Dermis blood vessel endothelial cell (primary cell): ENCODE measurements around the gene CLPTM1L. TPM values are rescaled to one million over a fixed set of nuclear protein-coding genes. Genes with fewer than 3 reads are reported as not detected.
A peak's percentile ranks its signal among the peaks of the same experiment; 100 is the strongest.
"Not testable (repeated sequence)": the region's sequence is repeated elsewhere in the genome, so short reads cannot be mapped to it uniquely, and the experiment has no call there.

ENCODE experiments used
- DNase-seq: peaks from one replicate; pipeline ENCODE4 v3.0.0; 2010
- total RNA-seq: library from RNA; depleted of rRNA; stranded (reverse); fragments of >200 nt; gene quantifications from 2 replicates; pipeline ENCODE4 v1.2.3, GENCODE V29; 2014

The CLPTM1L gene
- total RNA-seq, 1 donor from 2014 or later: 234 TPM

GRCh38 chr5:1359031-1359645 lies 14.2 kb upstream of the CLPTM1L start:
- DNase-seq: no peak

GRCh38 chr5:1358726-1359025 lies 13.8 kb upstream of the CLPTM1L start:
- DNase-seq: no peak

GRCh38 chr5:1357946-1358725 lies 13.2 kb upstream of the CLPTM1L start:
- DNase-seq: no peak

- no peak for DNase-seq
These were observed 12.2 kb upstream of the CLPTM1L start for GRCh38 chr5:1356873-1357787.

- DNase-seq: no peak
These were observed 9.7 kb upstream of the CLPTM1L start for GRCh38 chr5:1354576-1354975.

- no peak for DNase-seq
These were observed 7.6 kb upstream of the CLPTM1L start for GRCh38 chr5:1352231-1353219.

GRCh38 chr5:1351156-1351555 lies 6.3 kb upstream of the CLPTM1L start:
- DNase-seq: no peak

- DNase-seq: no peak
These were observed 4.3 kb upstream of the CLPTM1L start for GRCh38 chr5:1349246-1349645.

- no peak for DNase-seq
These were observed 4.0 kb upstream of the CLPTM1L start for GRCh38 chr5:1348986-1349245.

GRCh38 chr5:1347571-1347970 lies 2.7 kb upstream of the CLPTM1L start:
- DNase-seq: no peak

- DNase-seq: no peak
These were observed 1.9 kb upstream of the CLPTM1L start for GRCh38 chr5:1346627-1347440.

- DNase-seq: no peak
These were observed 1.2 kb upstream of the CLPTM1L start for GRCh38 chr5:1345876-1346626.

GRCh38 chr5:1343931-1344901 lies 683 bp downstream of the CLPTM1L start:
- DNase-seq: peak; percentile 51

GRCh38 chr5:1343315-1343751 lies 1.6 kb downstream of the CLPTM1L start:
- no peak for DNase-seq

- not testable (repeated sequence) for DNase-seq
These were observed 2.2 kb downstream of the CLPTM1L start for GRCh38 chr5:1342711-1343110.

GRCh38 chr5:1342268-1342667 lies 2.6 kb downstream of the CLPTM1L start:
- DNase-seq: no peak

GRCh38 chr5:1341863-1342262 lies 3.0 kb downstream of the CLPTM1L start:
- no peak for DNase-seq

- DNase-seq: not testable (repeated sequence)
These were observed 5.1 kb downstream of the CLPTM1L start for GRCh38 chr5:1339818-1340210.

GRCh38 chr5:1339139-1339817 lies 5.6 kb downstream of the CLPTM1L start:
- not testable (repeated sequence) for DNase-seq
